GM21528 (cell line): ENCODE results near the gene NOL4L.
"Not testable (repeated sequence)": the region's sequence is repeated elsewhere in the genome, so short reads cannot be mapped to it uniquely, and the experiment has no call there.

ENCODE experiments used
- ATAC-seq: cut with Tn5 transposase; IDR thresholded peaks from one replicate; pipeline ENCODE4 v1.9.1; 2021; ENCODE audit warnings: mild to moderate bottlenecking, moderate library complexity; ENCODE audit not compliant: unreplicated experiment, low FRiP score

NOL4L gene

GRCh38 chr20:32493356-32493755 lies 91.8 kb downstream of the NOL4L start:
- no peak for ATAC-seq

- not testable (repeated sequence) for ATAC-seq
These were observed 93.4 kb downstream of the NOL4L start for GRCh38 chr20:32491764-32492151.

- ATAC-seq, result no peak
These were observed 94.0 kb downstream of the NOL4L start for GRCh38 chr20:32490942-32491763.

GRCh38 chr20:32488066-32488838 lies 96.9 kb downstream of the NOL4L start:
- ATAC-seq, result no peak

- ATAC-seq, result no peak
These were observed 97.8 kb downstream of the NOL4L start for GRCh38 chr20:32487381-32487780.

GRCh38 chr20:32485770-32486478 lies 99.2 kb downstream of the NOL4L start:
- ATAC-seq, result no peak

- no peak for ATAC-seq
These were observed 100.0 kb downstream of the NOL4L start for GRCh38 chr20:32484958-32485769.

GRCh38 chr20:32484225-32484957 lies 100.7 kb downstream of the NOL4L start:
- no peak for ATAC-seq

GRCh38 chr20:32483351-32484224 lies 101.5 kb downstream of the NOL4L start:
- ATAC-seq, result no peak

GRCh38 chr20:32482442-32483261 lies 102.5 kb downstream of the NOL4L start:
- ATAC-seq, result no peak

- no peak for ATAC-seq
These were observed 103.0 kb downstream of the NOL4L start for GRCh38 chr20:32482143-32482441.

- ATAC-seq, result no peak
These were observed 103.6 kb downstream of the NOL4L start for GRCh38 chr20:32481311-32482142.

- ATAC-seq, result no peak
These were observed 104.5 kb downstream of the NOL4L start for GRCh38 chr20:32480371-32481241.

GRCh38 chr20:32479697-32480171 lies 105.4 kb downstream of the NOL4L start:
- no peak for ATAC-seq

- no peak for ATAC-seq
These were observed 106.1 kb downstream of the NOL4L start for GRCh38 chr20:32479012-32479411.

GRCh38 chr20:32478576-32478975 lies 106.6 kb downstream of the NOL4L start:
- no peak for ATAC-seq
